ENCODE measurements around the gene SH2D2A.

DNA sequence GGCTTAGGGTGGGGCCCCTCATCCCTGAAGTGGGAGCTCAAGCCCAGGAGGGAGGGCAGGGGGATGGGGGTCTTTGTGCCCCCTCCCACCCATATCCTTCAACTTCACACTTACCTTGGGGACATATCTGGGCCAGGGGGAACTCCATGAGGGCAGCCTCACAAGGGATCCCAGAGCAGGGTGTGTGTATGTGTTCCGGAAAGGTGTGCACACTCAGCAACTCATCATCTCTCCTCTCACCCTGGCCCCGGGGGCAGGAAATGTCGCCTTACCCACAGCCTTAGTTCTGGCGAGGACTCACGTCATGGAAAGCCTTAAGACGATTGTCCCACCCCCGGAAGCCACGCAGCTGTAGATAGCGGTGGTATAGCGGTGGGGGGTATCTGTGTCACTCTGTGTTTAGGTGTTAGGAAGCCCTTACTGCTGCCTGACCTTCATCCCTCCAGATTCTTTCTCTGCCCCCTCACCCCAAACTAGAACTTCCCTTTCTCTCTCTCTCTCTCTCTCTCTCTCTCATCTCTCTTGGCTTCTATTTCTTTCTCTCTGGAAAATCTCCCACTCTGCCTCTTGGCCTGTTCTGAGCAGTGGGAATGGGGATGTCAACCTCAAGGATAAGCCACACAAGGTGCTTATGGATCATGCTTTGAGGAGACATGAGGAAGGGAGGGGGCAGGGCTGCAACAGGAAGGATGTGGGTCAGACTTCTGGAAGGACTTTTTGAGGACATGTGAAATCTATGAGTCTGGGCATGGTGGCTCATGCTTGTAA lies at the start of gene SH2D2A:
- TF ChIP-seq EZH2 (IDR thresholded peaks at IDR 0.05; ENCODE audit: insufficient read depth, poor library complexity, severe bottlenecking) (no peak), EZH2phosphoT487 (IDR thresholded peaks at IDR 0.05; ENCODE audit: insufficient read depth, low read depth) (no peak)
